ENCODE results near the gene RTN4RL2.

Gene RTN4RL2

DNA sequence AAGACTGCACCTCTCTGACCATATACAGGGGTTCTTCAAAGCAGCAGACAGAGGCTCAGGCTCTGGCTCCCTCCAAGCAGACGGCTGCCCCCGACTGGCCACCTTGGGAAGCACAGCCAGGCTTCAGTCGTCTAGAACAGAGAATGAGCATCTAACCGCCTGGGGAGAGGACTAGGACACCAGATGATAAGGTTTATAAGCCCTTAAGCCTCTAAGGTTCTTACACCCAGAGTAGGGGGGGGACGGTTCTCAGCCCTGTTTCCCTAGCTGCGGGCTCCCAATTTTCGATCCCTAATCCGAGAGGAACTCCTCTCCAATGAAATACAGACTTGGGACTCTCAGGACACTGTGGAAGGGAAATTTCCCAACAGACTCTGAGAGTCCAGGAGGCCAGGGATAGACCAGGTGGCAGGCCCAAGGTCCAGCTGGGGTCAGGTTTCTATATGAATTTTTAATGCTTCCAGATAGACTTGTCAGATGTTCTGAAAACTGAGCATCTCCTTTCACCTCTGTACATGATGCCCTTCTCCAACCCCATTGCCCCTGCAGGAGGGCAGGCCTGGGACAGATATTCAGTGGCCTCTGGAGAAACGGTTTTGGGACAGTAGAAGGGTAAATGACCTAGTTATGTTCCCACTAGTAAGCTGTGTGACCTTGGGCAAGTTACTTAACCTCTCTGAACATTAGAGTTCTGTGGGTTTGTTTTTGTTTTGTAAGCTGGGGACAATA lies 20.2 kb downstream of the RTN4RL2 start:
- WGBS, 2 experiments = 30 to 32% methylated on average over 9 of the region's 9 CpGs
- no peak overlapping the region for H3K4me3 ChIP-seq (ENCODE audit: insufficient read depth, low read depth, low read length)

DNA sequence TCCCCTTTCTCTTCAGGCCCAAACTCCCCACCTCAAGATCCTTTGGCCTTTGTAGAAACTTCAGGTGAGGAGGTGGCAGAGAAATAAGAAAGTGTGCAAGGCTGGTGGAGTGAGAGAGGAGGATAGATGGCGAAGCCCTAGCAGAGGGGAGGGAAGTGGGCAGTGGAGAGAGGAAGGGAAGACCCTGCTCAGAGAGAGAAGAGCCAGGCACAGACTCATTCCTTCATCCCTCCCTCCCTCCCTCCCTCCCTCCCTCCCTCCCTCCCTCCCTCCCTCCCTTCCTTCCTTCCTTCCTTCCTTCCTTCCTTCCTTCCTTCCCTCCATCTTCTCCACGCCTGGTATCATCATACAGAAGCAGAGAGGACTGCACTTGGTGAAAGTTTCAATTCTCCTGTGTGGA lies 21.0 kb downstream of the RTN4RL2 start:
- Histone ChIP-seq H3K9me3 (ENCODE audit: control insufficient read depth, low read length) (no peaks in the 10 kb centered on the region), H3K27me3 (ENCODE audit: control insufficient read depth, insufficient read depth, low read length, poor library complexity, severe bottlenecking) (peaks cover 67% of the 10 kb centered on the region)
- WGBS, 2 experiments = 67 to 90% methylated on average over 1 of the region's 2 CpGs

More for the DNA sequence above, 20.2 kb downstream of the RTN4RL2 start:
- no peaks in the 10 kb centered on the region for H3K9me3 ChIP-seq (ENCODE audit: control insufficient read depth, low read length)
- H3K27ac ChIP-seq (ENCODE audit: insufficient read depth, low read depth, low read length, poor library complexity, severe bottlenecking) = no peak overlapping the region
- no peaks in the 10 kb centered on the region for H3K4me1 ChIP-seq (ENCODE audit: control insufficient read depth, insufficient read depth, low read length)
- peaks cover 75% of the 10 kb centered on the region for H3K27me3 ChIP-seq (ENCODE audit: control insufficient read depth, insufficient read depth, low read length, poor library complexity, severe bottlenecking)
- H3K36me3 ChIP-seq (ENCODE audit: control insufficient read depth, insufficient read depth, low read length) = no peaks in the 10 kb centered on the region

DNA sequence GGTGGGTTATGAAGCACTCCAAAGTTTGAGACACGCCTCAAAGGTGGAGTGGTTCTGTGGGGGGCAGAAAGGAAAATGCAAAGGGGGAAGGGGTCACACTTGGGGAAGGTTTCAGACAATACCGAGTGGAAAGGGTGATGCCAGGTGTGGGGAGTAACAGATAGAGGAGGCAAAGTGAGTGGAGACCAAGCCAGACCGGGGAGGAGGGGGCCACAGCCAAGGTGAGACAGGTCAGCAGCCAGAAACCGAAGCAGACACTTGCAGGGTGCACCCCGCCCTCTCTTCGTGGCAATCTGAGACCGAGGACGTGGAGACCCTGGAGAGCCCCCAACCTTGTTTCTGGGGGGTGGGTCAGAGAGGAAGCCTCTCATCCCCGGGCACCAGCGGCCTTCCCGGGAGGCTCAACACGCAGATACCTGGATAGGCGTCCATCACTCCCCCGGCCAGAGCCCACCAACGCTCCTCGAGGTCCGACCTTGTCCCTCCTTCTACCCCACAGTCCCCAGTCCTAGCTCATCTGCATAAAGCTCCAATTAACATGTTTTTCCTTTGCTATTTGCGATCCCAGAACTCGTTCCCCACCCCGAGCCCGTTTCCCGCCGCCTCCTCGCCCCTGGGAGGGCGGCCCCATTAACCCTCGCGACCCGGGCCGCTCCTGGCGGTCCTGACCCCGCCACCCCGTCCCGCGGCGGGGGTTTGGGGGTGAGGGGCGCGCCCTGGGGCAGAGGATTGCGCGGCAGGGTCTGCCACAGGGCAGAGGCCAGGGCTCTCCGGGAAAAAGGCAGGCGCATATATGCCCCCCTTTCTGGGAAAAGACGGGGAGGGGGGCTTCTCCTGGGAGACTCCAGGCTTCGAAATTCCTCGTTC lies 21.8 kb downstream of the RTN4RL2 start:
- H3K4me3 ChIP-seq (ENCODE audit: insufficient read depth, low read depth, low read length) = peak overlapping the region; percentile 43
- H3K9me3 ChIP-seq (ENCODE audit: control insufficient read depth, low read length) = no peaks in the 10 kb centered on the region
- H3K36me3 ChIP-seq (ENCODE audit: control insufficient read depth, insufficient read depth, low read length) = no peaks in the 10 kb centered on the region
- H3K27me3 ChIP-seq (ENCODE audit: control insufficient read depth, insufficient read depth, low read length, poor library complexity, severe bottlenecking) = peaks cover 59% of the 10 kb centered on the region
- H3K27ac ChIP-seq (ENCODE audit: insufficient read depth, low read depth, low read length, poor library complexity, severe bottlenecking) = no peak overlapping the region
- WGBS, 2 experiments = 4% methylated on average over 44 of the region's 44 CpGs
- no peaks in the 10 kb centered on the region for H3K4me1 ChIP-seq (ENCODE audit: control insufficient read depth, insufficient read depth, low read length)

More for the DNA sequence above, 21.0 kb downstream of the RTN4RL2 start:
- Histone ChIP-seq H3K27ac (ENCODE audit: insufficient read depth, low read depth, low read length, poor library complexity, severe bottlenecking) (no peak overlapping the region), H3K4me1 (ENCODE audit: control insufficient read depth, insufficient read depth, low read length) (no peaks in the 10 kb centered on the region), H3K36me3 (ENCODE audit: control insufficient read depth, insufficient read depth, low read length) (no peaks in the 10 kb centered on the region), H3K4me3 (ENCODE audit: insufficient read depth, low read depth, low read length) (no peak overlapping the region)

GRCh38 chr11:57482782-57483561 lies 22.6 kb downstream of the RTN4RL2 start:
- no peak overlapping the region for H3K27ac ChIP-seq (ENCODE audit: insufficient read depth, low read depth, low read length, poor library complexity, severe bottlenecking)
- peaks cover 51% of the 10 kb centered on the region for H3K27me3 ChIP-seq (ENCODE audit: control insufficient read depth, insufficient read depth, low read length, poor library complexity, severe bottlenecking)

GRCh38 chr11:57483562-57483918 lies 23.2 kb downstream of the RTN4RL2 start:
- H3K27me3 ChIP-seq (ENCODE audit: control insufficient read depth, insufficient read depth, low read length, poor library complexity, severe bottlenecking) = peaks cover 47% of the 10 kb centered on the region

More at GRCh38 chr11:57482782-57483561, 22.6 kb downstream of the RTN4RL2 start:
- whole genome bisulfite sequencing, 2 experiments = 1 to 2% methylated on average over 52 of the region's 52 CpGs
- Histone ChIP-seq H3K9me3 (ENCODE audit: control insufficient read depth, low read length) (no peaks in the 10 kb centered on the region), H3K4me1 (ENCODE audit: control insufficient read depth, insufficient read depth, low read length) (no peaks in the 10 kb centered on the region), H3K4me3 (ENCODE audit: insufficient read depth, low read depth, low read length) (peak overlapping the region; percentile 43), H3K36me3 (ENCODE audit: control insufficient read depth, insufficient read depth, low read length) (no peaks in the 10 kb centered on the region)

DNA sequence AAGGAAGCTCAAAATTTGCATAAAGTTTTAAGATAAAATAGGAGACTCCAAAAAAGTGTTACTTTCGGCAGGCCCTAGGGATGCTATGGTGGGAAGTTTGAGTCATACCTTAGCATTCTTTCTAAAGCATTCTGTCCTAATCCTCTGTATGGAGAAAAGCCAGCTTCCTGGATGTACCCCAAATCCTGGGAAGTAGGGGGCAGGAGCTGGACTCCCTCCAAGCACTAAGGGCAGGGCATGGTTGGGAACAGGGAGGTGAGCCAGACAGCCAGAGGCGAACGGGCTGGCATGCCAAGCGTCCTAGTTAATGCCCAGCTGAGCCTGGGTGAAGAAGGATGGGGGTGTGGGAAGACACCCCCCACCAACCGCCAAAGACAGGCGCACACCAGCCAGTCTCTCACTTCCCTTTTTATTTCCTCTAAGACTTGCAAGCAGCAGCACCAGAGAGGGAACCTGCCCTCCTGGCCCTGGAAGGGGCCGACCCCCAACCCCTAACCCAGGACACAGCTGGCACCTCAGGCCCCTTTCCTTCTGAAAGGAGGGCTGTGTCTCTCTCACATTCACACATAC lies 23.9 kb downstream of the RTN4RL2 start:
- H3K27me3 ChIP-seq (ENCODE audit: control insufficient read depth, insufficient read depth, low read length, poor library complexity, severe bottlenecking) = peaks cover 46% of the 10 kb centered on the region
- no peaks in the 10 kb centered on the region for H3K9me3 ChIP-seq (ENCODE audit: control insufficient read depth, low read length)
- H3K36me3 ChIP-seq (ENCODE audit: control insufficient read depth, insufficient read depth, low read length) = no peaks in the 10 kb centered on the region

More at GRCh38 chr11:57483562-57483918, 23.2 kb downstream of the RTN4RL2 start:
- Histone ChIP-seq H3K4me3 (ENCODE audit: insufficient read depth, low read depth, low read length) (no peak overlapping the region), H3K9me3 (ENCODE audit: control insufficient read depth, low read length) (no peaks in the 10 kb centered on the region), H3K27ac (ENCODE audit: insufficient read depth, low read depth, low read length, poor library complexity, severe bottlenecking) (no peak overlapping the region), H3K4me1 (ENCODE audit: control insufficient read depth, insufficient read depth, low read length) (no peaks in the 10 kb centered on the region), H3K36me3 (ENCODE audit: control insufficient read depth, insufficient read depth, low read length) (no peaks in the 10 kb centered on the region)
- 73 to 76% methylated on average over 3 of the region's 3 CpGs for WGBS, 2 experiments

DNA sequence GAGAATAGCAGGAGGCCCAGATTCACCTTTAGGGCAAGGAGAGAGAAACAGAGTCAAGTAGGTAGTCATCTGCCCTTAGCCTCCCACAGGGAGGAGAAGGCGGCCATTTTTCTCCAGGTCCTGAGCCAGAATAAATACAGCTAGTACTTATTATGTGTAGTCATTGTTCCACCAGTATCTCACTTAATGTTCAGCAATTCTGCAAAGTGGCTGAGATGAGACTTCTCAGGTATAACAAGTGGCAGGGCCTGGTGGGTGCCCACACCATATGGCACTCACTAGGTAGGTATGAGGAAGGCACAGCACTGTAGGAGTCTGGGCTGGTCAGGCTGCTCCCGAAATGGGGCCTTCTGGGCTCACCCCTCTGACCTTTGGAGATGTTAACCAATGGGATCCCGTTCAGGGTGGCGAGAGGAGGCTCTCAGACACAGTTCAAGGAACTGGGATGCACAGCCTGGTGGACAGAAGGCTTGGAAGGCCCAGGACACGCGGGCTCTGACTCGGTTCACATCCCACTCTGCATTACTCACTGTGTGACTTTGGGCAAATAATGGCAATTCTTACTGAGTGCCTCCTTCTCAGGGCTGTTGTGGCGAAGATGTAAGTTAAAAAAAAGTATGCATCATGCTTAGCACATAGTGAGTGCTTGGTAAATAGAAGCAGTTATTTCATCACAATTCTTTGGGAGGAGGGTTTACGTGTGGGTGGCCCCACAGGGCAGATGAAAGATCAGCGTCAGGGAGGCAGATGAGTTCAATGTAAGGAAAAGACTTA lies 25.1 kb downstream of the RTN4RL2 start:
- no peaks in the 10 kb centered on the region for H3K36me3 ChIP-seq (ENCODE audit: control insufficient read depth, insufficient read depth, low read length)
- 90 to 92% methylated on average over 10 of the region's 10 CpGs for WGBS, 2 experiments
- no peak overlapping the region for H3K27ac ChIP-seq (ENCODE audit: insufficient read depth, low read depth, low read length, poor library complexity, severe bottlenecking)
- H3K4me3 ChIP-seq (ENCODE audit: insufficient read depth, low read depth, low read length) = no peak overlapping the region
- H3K4me1 ChIP-seq (ENCODE audit: control insufficient read depth, insufficient read depth, low read length) = no peaks in the 10 kb centered on the region
- peaks cover 40% of the 10 kb centered on the region for H3K27me3 ChIP-seq (ENCODE audit: control insufficient read depth, insufficient read depth, low read length, poor library complexity, severe bottlenecking)
- no peaks in the 10 kb centered on the region for H3K9me3 ChIP-seq (ENCODE audit: control insufficient read depth, low read length)

More for the DNA sequence above, 23.9 kb downstream of the RTN4RL2 start:
- Histone ChIP-seq H3K27ac (ENCODE audit: insufficient read depth, low read depth, low read length, poor library complexity, severe bottlenecking) (no peak overlapping the region), H3K4me1 (ENCODE audit: control insufficient read depth, insufficient read depth, low read length) (no peaks in the 10 kb centered on the region), H3K4me3 (ENCODE audit: insufficient read depth, low read depth, low read length) (no peak overlapping the region)
- WGBS, 2 experiments = 84 to 85% methylated on average over 7 of the region's 7 CpGs

DNA sequence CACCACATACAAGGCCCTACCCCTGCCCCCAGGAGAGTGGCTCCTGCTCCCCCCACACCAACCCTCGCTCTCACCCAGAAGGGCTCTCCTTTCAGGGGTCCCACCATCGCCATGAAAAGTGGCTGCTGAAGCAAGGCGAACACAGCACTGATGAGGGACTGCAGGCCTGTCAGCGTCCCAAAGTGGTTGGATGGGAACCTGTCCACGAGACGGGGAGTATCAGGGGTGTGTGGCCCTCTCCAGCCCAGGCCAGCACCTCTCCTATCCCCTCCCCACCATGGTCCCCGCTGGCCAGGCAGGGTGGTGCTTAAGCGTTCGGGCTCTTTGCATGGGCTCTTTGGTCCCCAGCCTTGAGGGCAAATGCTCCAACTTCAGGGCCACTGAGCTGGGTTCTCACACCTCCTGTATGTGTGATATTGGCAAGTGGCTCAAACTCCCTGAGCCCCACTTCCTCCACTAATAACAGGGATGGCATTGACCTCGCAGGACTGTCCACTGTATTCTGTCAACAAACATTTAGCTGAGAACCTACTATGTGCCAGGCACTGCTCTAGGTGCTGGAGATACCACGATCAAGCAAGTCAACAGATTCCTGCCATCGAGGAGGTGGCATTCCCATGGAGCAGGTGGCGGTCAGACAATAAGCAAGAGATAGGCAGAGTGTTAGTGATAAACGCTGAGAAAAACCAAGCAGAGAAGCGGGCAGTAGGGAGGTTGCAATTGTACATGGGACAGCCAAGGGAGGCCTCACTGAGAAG lies 26.9 kb downstream of the RTN4RL2 start:
- Histone ChIP-seq H3K27ac (ENCODE audit: insufficient read depth, low read depth, low read length, poor library complexity, severe bottlenecking) (no peak overlapping the region), H3K4me3 (ENCODE audit: insufficient read depth, low read depth, low read length) (no peak overlapping the region), H3K9me3 (ENCODE audit: control insufficient read depth, low read length) (no peaks in the 10 kb centered on the region), H3K36me3 (ENCODE audit: control insufficient read depth, insufficient read depth, low read length) (no peaks in the 10 kb centered on the region), H3K27me3 (ENCODE audit: control insufficient read depth, insufficient read depth, low read length, poor library complexity, severe bottlenecking) (peaks cover 22% of the 10 kb centered on the region), H3K4me1 (ENCODE audit: control insufficient read depth, insufficient read depth, low read length) (no peaks in the 10 kb centered on the region)
- 93 to 94% methylated on average over 15 of the region's 15 CpGs for WGBS, 2 experiments

Measured in ectodermal cell (in vitro differentiated cells).